Measurements from ENCODE around the gene NDUFV2.

GRCh38 chr18:9057646-9058045 is 44.9 kb upstream of the NDUFV2 start:
- no peak for TF ChIP-seq POLR2AphosphoS5 (IDR thresholded peaks at IDR 0.05; ENCODE audit: low read depth, low read length)
- no peak for TF ChIP-seq TAF1 (IDR thresholded peaks at IDR 0.05; ENCODE audit: borderline replicate concordance, insufficient read depth, low read length)
- TF ChIP-seq, protein P1, sequence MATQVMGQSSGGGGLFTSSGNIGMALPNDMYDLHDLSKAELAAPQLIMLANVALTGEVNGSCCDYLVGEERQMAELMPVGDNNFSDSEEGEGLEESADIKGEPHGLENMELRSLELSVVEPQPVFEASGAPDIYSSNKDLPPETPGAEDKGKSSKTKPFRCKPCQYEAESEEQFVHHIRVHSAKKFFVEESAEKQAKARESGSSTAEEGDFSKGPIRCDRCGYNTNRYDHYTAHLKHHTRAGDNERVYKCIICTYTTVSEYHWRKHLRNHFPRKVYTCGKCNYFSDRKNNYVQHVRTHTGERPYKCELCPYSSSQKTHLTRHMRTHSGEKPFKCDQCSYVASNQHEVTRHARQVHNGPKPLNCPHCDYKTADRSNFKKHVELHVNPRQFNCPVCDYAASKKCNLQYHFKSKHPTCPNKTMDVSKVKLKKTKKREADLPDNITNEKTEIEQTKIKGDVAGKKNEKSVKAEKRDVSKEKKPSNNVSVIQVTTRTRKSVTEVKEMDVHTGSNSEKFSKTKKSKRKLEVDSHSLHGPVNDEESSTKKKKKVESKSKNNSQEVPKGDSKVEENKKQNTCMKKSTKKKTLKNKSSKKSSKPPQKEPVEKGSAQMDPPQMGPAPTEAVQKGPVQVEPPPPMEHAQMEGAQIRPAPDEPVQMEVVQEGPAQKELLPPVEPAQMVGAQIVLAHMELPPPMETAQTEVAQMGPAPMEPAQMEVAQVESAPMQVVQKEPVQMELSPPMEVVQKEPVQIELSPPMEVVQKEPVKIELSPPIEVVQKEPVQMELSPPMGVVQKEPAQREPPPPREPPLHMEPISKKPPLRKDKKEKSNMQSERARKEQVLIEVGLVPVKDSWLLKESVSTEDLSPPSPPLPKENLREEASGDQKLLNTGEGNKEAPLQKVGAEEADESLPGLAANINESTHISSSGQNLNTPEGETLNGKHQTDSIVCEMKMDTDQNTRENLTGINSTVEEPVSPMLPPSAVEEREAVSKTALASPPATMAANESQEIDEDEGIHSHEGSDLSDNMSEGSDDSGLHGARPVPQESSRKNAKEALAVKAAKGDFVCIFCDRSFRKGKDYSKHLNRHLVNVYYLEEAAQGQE (IDR thresholded peaks at IDR 0.05; ENCODE audit: insufficient read depth in 1 of 2, low read depth in 2 of 2, low read length in 2 of 2): no peak
- no peak for TF ChIP-seq SIN3A (IDR thresholded peaks at IDR 0.05; ENCODE audit: borderline replicate concordance, insufficient read depth, low read length)
- no peak for TF ChIP-seq FOXP2 (optimal IDR thresholded peaks at IDR 0.05; ENCODE audit: borderline replicate concordance, extremely low read depth, extremely low read length, insufficient read depth)
